ENCODE measurements around the gene MGMT. TPM values are rescaled to one million over a fixed set of nuclear protein-coding genes. Genes with fewer than 3 reads are reported as not detected.

The MGMT gene
- total RNA-seq, 5 donors from 2014 or later (not counting 1 experiment from before 2014, with no cell fraction given): 16.6 to 24.6 (median 21.1) TPM

DNA sequence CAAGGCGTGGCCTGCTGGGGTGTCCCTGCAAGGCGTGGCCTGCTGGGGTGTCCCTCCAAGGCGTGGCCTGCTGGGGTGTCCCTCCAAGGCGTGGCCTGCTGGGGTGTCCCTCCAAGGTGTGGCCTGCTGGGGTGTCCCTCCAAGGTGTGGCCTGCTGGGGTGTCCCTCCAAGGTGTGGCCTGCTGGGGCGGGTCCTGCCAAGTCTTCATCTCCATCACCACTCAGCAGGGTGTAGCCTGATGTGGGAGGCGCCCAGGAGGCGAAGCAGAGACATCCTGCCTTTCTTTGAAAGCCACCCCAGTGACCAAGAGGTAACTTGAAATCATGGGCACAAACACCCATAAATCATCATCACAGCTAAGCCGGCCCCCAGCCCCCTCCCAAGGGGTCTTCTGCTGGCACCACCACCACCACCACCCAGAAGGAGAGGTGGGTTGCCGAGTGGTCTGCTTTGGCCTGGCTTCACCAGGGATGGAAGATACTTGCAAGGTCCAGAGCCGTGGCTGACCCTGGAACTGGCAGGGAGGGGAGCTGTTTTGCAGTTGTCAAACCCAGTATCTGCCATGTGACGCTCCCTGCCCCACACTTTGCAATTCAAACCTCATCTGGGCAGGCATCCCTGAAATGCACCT, 306.4 kb downstream of the MGMT start:
- Mint-ChIP-seq H3K4me1 (no peaks in the 10 kb centered on the region), H3K27ac (no peak overlapping the region), H3K36me3 (peaks cover 52% of the 10 kb centered on the region), H3K27me3 (no peaks in the 10 kb centered on the region), H3K4me3 (no peak overlapping the region), H3K9me3 (peaks cover 4 to 16% (median 10%) of the 10 kb centered on the region in 3 donors)
- no peaks in the 10 kb centered on the region for H3K4me1 ChIP-seq (ENCODE audit: control insufficient read depth in 1 of 2, extremely low read depth in 1 of 2, insufficient read depth in 2 of 2, low read length in 2 of 2)
- ATAC-seq (replicated peaks in 1 of 4) (no peak), DNase-seq (peak in 1 of 35 experiments; percentile 20)
- no peaks in the 10 kb centered on the region for H3K27me3 ChIP-seq (replicated peaks in 1 of 2; ENCODE audit: control insufficient read depth in 2 of 2, extremely low read depth in 1 of 2, insufficient read depth in 2 of 2, low read length in 1 of 2)
- POLR2A ChIA-PET: no interaction called here
- H3K4me3 ChIP-seq (ENCODE audit: control insufficient read depth in 1 of 2, extremely low read depth in 1 of 2, low read length in 1 of 2): no peak overlapping the region
- H3K27ac ChIP-seq (ENCODE audit: low read length): no peak overlapping the region
- no peaks in the 10 kb centered on the region for H3K9me3 ChIP-seq
- CTCF ChIA-PET: no interaction called here
- WGBS (ENCODE audit: insufficient coverage): 100% methylated on average over 2 of the region's 11 CpGs
- H3K36me3 ChIP-seq (ENCODE audit: control insufficient read depth in 2 of 2, extremely low read depth in 1 of 2, insufficient read depth in 1 of 2, low read length in 1 of 2): peaks cover 0 to 2% of the 10 kb centered on the region in 2 donors

DNA sequence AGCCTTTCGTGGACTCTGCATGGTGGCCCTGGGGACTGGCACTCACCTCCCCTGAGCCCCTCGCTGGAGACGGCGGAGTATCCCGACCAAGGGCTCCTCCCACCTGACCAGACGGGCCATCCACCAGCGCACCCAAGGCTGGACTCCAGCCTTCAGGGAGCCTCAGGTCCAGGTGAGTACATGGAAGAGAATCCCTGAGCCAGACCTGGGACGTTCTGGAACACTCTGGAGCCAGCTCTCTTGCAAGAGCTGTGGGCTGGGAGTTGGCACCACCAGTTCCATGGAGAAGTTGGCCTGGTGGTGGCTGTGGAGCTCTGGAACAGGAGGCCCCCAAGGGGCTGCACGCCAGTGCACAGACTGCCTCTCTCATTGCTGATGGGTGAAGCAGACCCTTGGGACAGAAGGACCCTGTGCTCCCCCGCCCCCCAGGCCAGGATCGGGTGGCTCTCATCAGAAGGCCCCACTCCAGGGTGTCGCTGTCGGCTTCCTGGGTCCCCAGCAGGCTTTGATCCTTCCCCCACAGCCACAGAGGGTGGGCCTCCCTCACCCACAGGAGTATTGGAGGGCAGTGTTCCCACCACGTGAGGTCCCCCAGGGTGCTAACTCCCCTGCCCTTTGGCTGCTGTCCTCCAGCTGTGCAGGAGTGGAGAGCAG, 307.2 kb downstream of the MGMT start:
- Histone ChIP-seq H3K27me3 (replicated peaks in 1 of 2; ENCODE audit: control insufficient read depth in 2 of 2, extremely low read depth in 1 of 2, insufficient read depth in 2 of 2, low read length in 1 of 2) (no peaks in the 10 kb centered on the region), H3K4me1 (ENCODE audit: control insufficient read depth in 1 of 2, extremely low read depth in 1 of 2, insufficient read depth in 2 of 2, low read length in 2 of 2) (no peaks in the 10 kb centered on the region), H3K27ac (ENCODE audit: low read length) (no peak overlapping the region), H3K36me3 (ENCODE audit: control insufficient read depth in 2 of 2, extremely low read depth in 1 of 2, insufficient read depth in 1 of 2, low read length in 1 of 2) (no peaks in the 10 kb centered on the region), H3K9me3 (no peaks in the 10 kb centered on the region), H3K4me3 (ENCODE audit: control insufficient read depth in 1 of 2, extremely low read depth in 1 of 2, low read length in 1 of 2) (no peak overlapping the region)
- Mint-ChIP-seq H3K4me3 (no peak overlapping the region), H3K27me3 (no peaks in the 10 kb centered on the region), H3K36me3 (peaks cover 47% of the 10 kb centered on the region), H3K27ac (no peak overlapping the region), H3K9me3 (peaks cover 4 to 16% (median 10%) of the 10 kb centered on the region in 3 donors), H3K4me1 (no peaks in the 10 kb centered on the region)
- DNase-seq: peak in 1 of 35 experiments; percentile 10
- POLR2A ChIA-PET: no interaction called here
- CTCF ChIA-PET: no interaction called here
- WGBS (ENCODE audit: insufficient coverage): 78% methylated on average over 11 of the region's 14 CpGs
- ATAC-seq (replicated peaks in 1 of 4): no peak

DNA sequence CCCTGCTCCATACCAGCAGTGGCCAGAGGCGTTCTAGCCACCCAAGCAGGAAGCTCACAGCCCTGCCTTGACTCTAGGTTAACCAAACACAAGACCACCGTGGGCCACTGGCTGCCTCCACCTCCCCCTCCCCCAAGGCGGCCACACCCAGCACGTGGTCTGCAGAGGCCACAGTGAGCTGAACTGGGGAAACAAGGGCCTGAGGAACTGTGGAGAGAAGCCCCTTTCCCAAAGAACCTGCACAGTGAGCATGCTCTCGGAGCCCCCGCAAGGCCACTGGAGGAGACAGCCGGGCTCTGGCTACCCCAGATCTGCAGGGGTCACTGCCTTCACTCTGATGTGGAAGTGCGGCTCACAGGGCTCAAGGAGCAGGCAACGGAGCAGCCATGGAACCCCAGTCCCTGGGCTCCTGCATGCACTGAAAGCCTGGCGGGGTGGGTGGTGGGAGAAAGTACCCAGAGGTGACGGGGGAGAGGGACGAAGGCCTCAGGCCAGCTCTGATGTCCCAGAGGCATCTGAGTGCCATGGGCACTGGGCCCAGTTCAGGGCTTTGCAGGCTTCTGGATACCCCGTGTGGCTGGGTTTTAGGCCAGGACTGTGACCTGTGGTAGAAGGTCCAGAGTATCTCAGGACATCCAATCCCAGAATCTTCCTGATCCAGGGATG, 307.8 kb downstream of the MGMT start:
- ChIA-PET CTCF (no interaction called here), POLR2A (no interaction called here)
- Histone ChIP-seq H3K27ac (ENCODE audit: low read length) (no peak overlapping the region), H3K4me1 (ENCODE audit: control insufficient read depth in 1 of 2, extremely low read depth in 1 of 2, insufficient read depth in 2 of 2, low read length in 2 of 2) (no peaks in the 10 kb centered on the region), H3K36me3 (ENCODE audit: control insufficient read depth in 2 of 2, extremely low read depth in 1 of 2, insufficient read depth in 1 of 2, low read length in 1 of 2) (no peaks in the 10 kb centered on the region), H3K4me3 (ENCODE audit: control insufficient read depth in 1 of 2, extremely low read depth in 1 of 2, low read length in 1 of 2) (no peak overlapping the region), H3K27me3 (replicated peaks in 1 of 2; ENCODE audit: control insufficient read depth in 2 of 2, extremely low read depth in 1 of 2, insufficient read depth in 2 of 2, low read length in 1 of 2) (no peaks in the 10 kb centered on the region), H3K9me3 (no peaks in the 10 kb centered on the region)
- Mint-ChIP-seq H3K27ac (no peak overlapping the region), H3K4me1 (no peaks in the 10 kb centered on the region), H3K4me3 (no peak overlapping the region), H3K36me3 (peaks cover 40% of the 10 kb centered on the region), H3K9me3 (peaks cover 4 to 16% (median 10%) of the 10 kb centered on the region in 3 donors), H3K27me3 (no peaks in the 10 kb centered on the region)
- DNase-seq (peak in 1 of 35 experiments; percentile 11), ATAC-seq (replicated peaks in 1 of 4) (no peak)
- 85% methylated on average over 13 of the region's 13 CpGs for WGBS (ENCODE audit: insufficient coverage)

DNA sequence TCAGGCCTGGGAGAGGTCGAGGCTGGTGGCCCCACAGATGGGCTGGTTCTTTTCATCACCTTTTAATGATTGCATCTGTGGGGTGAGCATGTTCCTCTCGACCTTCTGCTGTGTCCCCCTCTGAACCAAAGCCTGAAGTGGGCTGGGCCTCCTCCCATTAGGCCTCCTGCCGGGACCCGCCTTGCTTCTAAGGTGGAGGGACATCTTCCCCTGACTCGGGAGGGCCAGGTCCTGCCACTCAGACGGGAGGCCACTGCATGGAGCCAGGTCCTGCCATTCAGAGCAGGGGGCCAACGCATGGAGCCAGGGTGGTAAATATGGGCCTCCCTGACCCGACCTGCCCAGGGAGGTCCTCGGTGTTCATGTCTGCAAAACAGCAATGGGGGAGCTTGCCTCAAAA, 308.6 kb downstream of the MGMT start:
- peak in 1 of 35 experiments; percentile 16 for DNase-seq

DNA sequence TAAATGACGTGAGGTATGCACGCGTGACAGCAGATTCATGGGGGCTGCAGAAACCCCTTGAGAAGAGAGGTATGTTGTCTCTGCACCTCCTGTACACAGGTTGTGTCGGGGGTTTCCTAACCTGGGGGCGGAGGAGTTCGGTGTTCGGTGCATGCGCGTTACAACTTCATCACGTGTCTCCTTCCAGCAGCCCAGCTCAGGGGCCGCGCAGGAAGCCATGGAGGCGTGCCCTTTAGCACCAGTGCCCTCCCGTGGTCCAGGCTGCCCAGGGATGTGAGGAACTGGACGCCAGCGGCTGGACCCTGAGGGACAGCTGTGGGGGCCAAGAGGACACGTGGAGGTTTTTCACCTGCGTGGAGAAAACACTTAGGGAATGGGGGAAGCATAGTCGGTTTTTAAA, 310.6 kb downstream of the MGMT start:
- Mint-ChIP-seq H3K4me1 (no peaks in the 10 kb centered on the region), H3K4me3 (no peak overlapping the region), H3K9me3 (peaks cover 6 to 16% (median 7%) of the 10 kb centered on the region in 3 donors), H3K27me3 (no peaks in the 10 kb centered on the region), H3K36me3 (peaks cover 17% of the 10 kb centered on the region), H3K27ac (no peak overlapping the region)
- Histone ChIP-seq H3K27ac (ENCODE audit: low read length) (no peak overlapping the region), H3K36me3 (ENCODE audit: control insufficient read depth in 2 of 2, extremely low read depth in 1 of 2, insufficient read depth in 1 of 2, low read length in 1 of 2) (no peaks in the 10 kb centered on the region), H3K4me3 (ENCODE audit: control insufficient read depth in 1 of 2, extremely low read depth in 1 of 2, low read length in 1 of 2) (no peak overlapping the region), H3K4me1 (ENCODE audit: control insufficient read depth in 1 of 2, extremely low read depth in 1 of 2, insufficient read depth in 2 of 2, low read length in 2 of 2) (no peaks in the 10 kb centered on the region), H3K27me3 (replicated peaks in 1 of 2; ENCODE audit: control insufficient read depth in 2 of 2, extremely low read depth in 1 of 2, insufficient read depth in 2 of 2, low read length in 1 of 2) (peaks cover 0 to 2% of the 10 kb centered on the region in 2 experiments), H3K9me3 (no peaks in the 10 kb centered on the region)
- ATAC-seq (replicated peaks in 1 of 4) (no peak), DNase-seq (no peak)
- ChIA-PET POLR2A (no interaction called here), CTCF (no interaction called here)
- 94% methylated on average over 16 of the region's 19 CpGs for WGBS (ENCODE audit: insufficient coverage)

More for the DNA sequence above, 308.6 kb downstream of the MGMT start:
- POLR2A ChIA-PET: no interaction called here
- Mint-ChIP-seq H3K27me3 (no peaks in the 10 kb centered on the region), H3K4me3 (no peak overlapping the region), H3K27ac (no peak overlapping the region), H3K9me3 (peaks cover 4 to 16% (median 7%) of the 10 kb centered on the region in 3 donors), H3K4me1 (no peaks in the 10 kb centered on the region), H3K36me3 (peaks cover 32% of the 10 kb centered on the region)
- WGBS (ENCODE audit: insufficient coverage): 80% methylated on average over 8 of the region's 9 CpGs
- Histone ChIP-seq H3K36me3 (ENCODE audit: control insufficient read depth in 2 of 2, extremely low read depth in 1 of 2, insufficient read depth in 1 of 2, low read length in 1 of 2) (no peaks in the 10 kb centered on the region), H3K27ac (ENCODE audit: low read length) (no peak overlapping the region), H3K27me3 (replicated peaks in 1 of 2; ENCODE audit: control insufficient read depth in 2 of 2, extremely low read depth in 1 of 2, insufficient read depth in 2 of 2, low read length in 1 of 2) (no peaks in the 10 kb centered on the region), H3K9me3 (no peaks in the 10 kb centered on the region), H3K4me3 (ENCODE audit: control insufficient read depth in 1 of 2, extremely low read depth in 1 of 2, low read length in 1 of 2) (no peak overlapping the region), H3K4me1 (ENCODE audit: control insufficient read depth in 1 of 2, extremely low read depth in 1 of 2, insufficient read depth in 2 of 2, low read length in 2 of 2) (no peaks in the 10 kb centered on the region)
- ATAC-seq (replicated peaks in 1 of 4): no peak
- CTCF ChIA-PET: no interaction called here

DNA sequence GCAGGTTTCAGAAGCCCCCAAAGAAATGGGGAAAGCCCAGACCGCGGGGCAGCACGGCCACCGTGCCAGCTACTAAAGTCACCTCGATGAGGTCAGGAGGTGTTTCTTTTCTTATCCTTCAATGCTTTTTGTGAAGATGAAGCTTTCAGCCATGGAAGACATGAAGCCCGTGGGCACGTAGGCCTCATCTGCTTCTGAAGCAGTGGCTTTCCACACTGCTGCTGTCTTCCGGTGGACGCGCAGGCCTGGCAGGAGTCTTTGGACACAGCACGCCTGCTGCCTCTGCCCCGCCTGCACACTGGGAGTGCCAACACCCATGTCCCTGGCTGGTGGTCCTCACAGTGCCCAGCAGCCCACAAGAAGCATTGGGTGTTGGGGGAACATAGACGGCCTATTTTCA, 311.5 kb downstream of the MGMT start:
- Histone ChIP-seq H3K4me1 (ENCODE audit: control insufficient read depth in 1 of 2, extremely low read depth in 1 of 2, insufficient read depth in 2 of 2, low read length in 2 of 2) (no peaks in the 10 kb centered on the region), H3K36me3 (ENCODE audit: control insufficient read depth in 2 of 2, extremely low read depth in 1 of 2, insufficient read depth in 1 of 2, low read length in 1 of 2) (no peaks in the 10 kb centered on the region), H3K9me3 (no peaks in the 10 kb centered on the region), H3K4me3 (ENCODE audit: control insufficient read depth in 1 of 2, extremely low read depth in 1 of 2, low read length in 1 of 2) (no peak overlapping the region), H3K27me3 (replicated peaks in 1 of 2; ENCODE audit: control insufficient read depth in 2 of 2, extremely low read depth in 1 of 2, insufficient read depth in 2 of 2, low read length in 1 of 2) (peaks cover 0 to 2% of the 10 kb centered on the region in 2 experiments), H3K27ac (ENCODE audit: low read length) (no peak overlapping the region)
- CTCF ChIA-PET: no interaction called here
- no peaks in the 10 kb centered on the region for H3K27me3 Mint-ChIP-seq
- H3K27ac Mint-ChIP-seq: no peak overlapping the region
- peaks cover 14% of the 10 kb centered on the region for H3K36me3 Mint-ChIP-seq
- no peak for DNase-seq
- no peak for ATAC-seq (replicated peaks in 1 of 4)
- peaks cover 11 to 16% (median 12%) of the 10 kb centered on the region in 3 donors for H3K9me3 Mint-ChIP-seq
- WGBS (ENCODE audit: insufficient coverage): 96% methylated on average over 10 of the region's 13 CpGs
- POLR2A ChIA-PET: no interaction called here
- no peaks in the 10 kb centered on the region for H3K4me1 Mint-ChIP-seq
- no peak overlapping the region for H3K4me3 Mint-ChIP-seq

Data from T-cell (primary cell).